Duodenal mucosa (tissue), 2 donors: ENCODE data around the gene MAGI2.
"Not testable (repeated sequence)": the region's sequence is repeated elsewhere in the genome, so short reads cannot be mapped to it uniquely, and the experiment has no call there.

Experiments used
- H3K27ac ChIP-seq: one replicate; pipeline ENCODE4 v1.7.0; 2013; ENCODE audit warnings: low read depth, low read length
- H3K27me3 ChIP-seq, 2 donors: one replicate each; pipeline ENCODE4 v1.7.0; 2013; ENCODE audit warnings: low read length in 2 of 2, control low read depth in 1 of 2; ENCODE audit not compliant: insufficient read depth in 2 of 2, control insufficient read depth in 1 of 2
- H3K36me3 ChIP-seq, 2 donors: one replicate each; pipeline ENCODE4 v1.7.0; 2013; ENCODE audit warnings: low read length in 2 of 2, control low read depth in 1 of 2; ENCODE audit not compliant: insufficient read depth in 2 of 2, control insufficient read depth in 1 of 2
- H3K4me1 ChIP-seq, 2 donors: one replicate each; pipeline ENCODE4 v1.7.0; 2013; ENCODE audit warnings: low read length in 2 of 2, control low read depth in 1 of 2; ENCODE audit not compliant: insufficient read depth in 2 of 2, control insufficient read depth in 1 of 2
- H3K4me3 ChIP-seq, 2 donors: one replicate each; pipeline ENCODE4 v1.7.0; 2013; ENCODE audit warnings: low read length in 2 of 2, low read depth in 1 of 2
- H3K9ac ChIP-seq, 2 donors: one replicate each; pipeline ENCODE4 v1.7.0; 2013; ENCODE audit warnings: low read length in 2 of 2, low read depth in 1 of 2
- H3K9me3 ChIP-seq, 2 donors: one replicate each; pipeline ENCODE4 v1.7.0; 2013; ENCODE audit warnings: low read length in 2 of 2, control low read depth in 1 of 2; ENCODE audit not compliant: control insufficient read depth in 1 of 2

Gene MAGI2

GRCh38 chr7:79096361-79096805 lies 357.1 kb downstream of the MAGI2 start:
- no peaks in the 10 kb centered on the region for H3K9me3 ChIP-seq
- no peak overlapping the region for H3K9ac ChIP-seq
- H3K36me3 ChIP-seq = no peaks in the 10 kb centered on the region
- no peak overlapping the region for H3K27ac ChIP-seq
- H3K4me3 ChIP-seq = no peak overlapping the region
- H3K4me1 ChIP-seq = no peaks in the 10 kb centered on the region
- no peaks in the 10 kb centered on the region for H3K27me3 ChIP-seq

DNA sequence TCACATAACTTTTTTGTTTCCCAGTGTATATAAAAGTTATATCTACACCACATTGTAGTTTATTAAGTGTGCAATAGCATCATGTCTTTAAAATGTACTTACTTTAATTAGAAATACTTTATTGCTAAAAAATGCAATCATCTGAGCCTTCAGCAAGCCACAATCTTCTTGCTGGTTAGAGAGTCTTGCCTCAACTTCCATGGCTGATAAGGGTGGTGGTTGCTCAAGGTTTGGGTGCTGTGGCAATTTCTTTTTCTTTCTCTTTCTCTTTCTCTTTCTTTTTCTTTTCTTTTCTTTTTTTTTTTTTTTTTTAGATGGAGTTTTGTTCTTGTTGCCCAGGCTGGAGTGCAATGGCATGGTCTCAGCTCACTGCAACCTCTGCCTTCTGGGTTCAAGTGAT lies 360.0 kb downstream of the MAGI2 start:
- Histone ChIP-seq H3K36me3 (no peaks in the 10 kb centered on the region), H3K27me3 (no peaks in the 10 kb centered on the region), H3K9ac (no peak overlapping the region), H3K4me1 (no peaks in the 10 kb centered on the region), H3K27ac (no peak overlapping the region), H3K4me3 (no peak overlapping the region), H3K9me3 (no peaks in the 10 kb centered on the region)

DNA sequence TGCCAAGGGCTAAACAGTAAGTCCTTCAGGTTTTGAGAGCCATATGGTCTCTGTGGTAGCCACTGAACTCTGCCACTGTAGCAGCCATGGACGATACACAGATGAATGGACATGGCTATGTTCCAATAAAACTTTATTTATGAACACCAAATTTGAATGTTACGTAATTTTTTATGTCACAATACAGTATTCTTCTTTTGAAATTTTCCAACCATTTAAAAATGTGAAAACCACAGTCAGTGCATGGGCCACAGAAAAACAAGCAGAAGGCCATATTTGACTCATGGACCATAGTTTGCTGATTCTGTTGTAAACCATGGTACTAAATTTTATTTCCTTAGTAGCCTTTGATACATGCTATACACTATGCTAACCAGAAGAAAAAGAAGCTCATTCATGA lies 361.8 kb downstream of the MAGI2 start:
- H3K36me3 ChIP-seq = no peaks in the 10 kb centered on the region
- H3K9me3 ChIP-seq = no peaks in the 10 kb centered on the region
- no peak overlapping the region for H3K9ac ChIP-seq
- no peaks in the 10 kb centered on the region for H3K4me1 ChIP-seq
- no peaks in the 10 kb centered on the region for H3K27me3 ChIP-seq
- no peak overlapping the region for H3K4me3 ChIP-seq
- H3K27ac ChIP-seq = no peak overlapping the region

- Histone ChIP-seq H3K36me3 (no peaks in the 10 kb centered on the region), H3K4me1 (no peaks in the 10 kb centered on the region), H3K9ac (no peak overlapping the region), H3K4me3 (no peak overlapping the region), H3K27me3 (no peaks in the 10 kb centered on the region), H3K9me3 (no peaks in the 10 kb centered on the region), H3K27ac (no peak overlapping the region)
These were observed 362.5 kb downstream of the MAGI2 start for GRCh38 chr7:79091011-79091410.

GRCh38 chr7:79090543-79090942 lies 362.9 kb downstream of the MAGI2 start:
- no peaks in the 10 kb centered on the region for H3K36me3 ChIP-seq
- no peaks in the 10 kb centered on the region for H3K27me3 ChIP-seq
- H3K27ac ChIP-seq = no peak overlapping the region
- no peaks in the 10 kb centered on the region for H3K9me3 ChIP-seq
- H3K4me3 ChIP-seq = no peak overlapping the region
- H3K9ac ChIP-seq = no peak overlapping the region
- no peaks in the 10 kb centered on the region for H3K4me1 ChIP-seq

- Histone ChIP-seq H3K4me1 (no peaks in the 10 kb centered on the region), H3K27ac (no peak overlapping the region), H3K9me3 (no peaks in the 10 kb centered on the region), H3K4me3 (no peak overlapping the region), H3K9ac (no peak overlapping the region), H3K36me3 (no peaks in the 10 kb centered on the region), H3K27me3 (no peaks in the 10 kb centered on the region)
These were observed 369.0 kb downstream of the MAGI2 start for GRCh38 chr7:79084423-79084822.

DNA sequence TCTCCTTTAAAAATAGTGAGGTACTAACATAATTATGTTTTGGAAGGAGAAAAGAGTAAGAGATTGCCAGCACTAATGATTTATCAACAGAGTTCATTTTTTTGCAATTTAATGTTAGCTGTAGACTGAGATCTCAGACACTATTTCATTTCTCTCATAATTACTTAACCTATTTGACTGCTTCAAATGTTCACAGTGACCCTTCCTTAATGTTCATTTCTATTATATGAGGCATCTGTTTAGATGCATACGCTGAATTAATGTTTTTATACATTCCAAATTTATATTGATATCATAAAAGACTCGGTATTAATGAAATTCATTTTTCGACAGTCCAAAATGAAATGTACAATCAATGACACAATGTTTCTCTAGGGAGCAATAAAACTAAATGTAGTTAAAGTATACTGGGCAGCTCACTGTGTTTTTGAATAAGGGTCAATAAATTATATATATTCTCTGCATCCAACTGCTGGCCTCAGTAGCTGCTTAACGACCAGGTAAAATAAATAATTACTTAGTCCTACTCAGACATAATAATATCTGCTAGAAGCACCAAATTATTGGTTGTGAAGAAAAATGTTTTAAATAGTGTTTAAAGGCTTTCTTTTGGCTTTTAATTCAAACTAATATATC lies 373.4 kb downstream of the MAGI2 start:
- Histone ChIP-seq H3K9ac (no peak overlapping the region), H3K27me3 (no peaks in the 10 kb centered on the region), H3K4me3 (no peak overlapping the region), H3K36me3 (no peaks in the 10 kb centered on the region), H3K27ac (no peak overlapping the region), H3K9me3 (no peaks in the 10 kb centered on the region), H3K4me1 (no peaks in the 10 kb centered on the region)

DNA sequence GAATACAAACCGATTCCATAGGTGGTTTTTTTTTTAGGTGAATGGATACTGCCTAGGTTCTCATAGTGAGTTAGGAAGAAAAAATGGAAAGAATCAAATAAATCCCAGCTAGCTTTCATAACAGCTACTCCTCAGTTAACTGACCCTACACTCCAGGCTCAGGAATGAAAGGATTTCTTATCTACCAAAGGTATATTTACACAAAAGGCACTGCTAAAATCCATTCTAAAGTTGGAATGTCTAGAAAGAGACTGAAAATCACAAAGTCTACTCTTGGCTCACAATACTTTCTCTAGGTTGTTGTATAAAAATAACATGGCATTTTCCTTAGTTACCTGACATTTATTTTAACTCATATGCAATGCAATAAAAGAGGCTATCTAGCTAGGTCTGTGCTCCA lies 375.2 kb downstream of the MAGI2 start:
- no peak overlapping the region for H3K4me3 ChIP-seq
- no peaks in the 10 kb centered on the region for H3K27me3 ChIP-seq
- H3K4me1 ChIP-seq = no peaks in the 10 kb centered on the region
- no peaks in the 10 kb centered on the region for H3K36me3 ChIP-seq
- H3K27ac ChIP-seq = no peak overlapping the region
- no peaks in the 10 kb centered on the region for H3K9me3 ChIP-seq
- H3K9ac ChIP-seq = no peak overlapping the region

DNA sequence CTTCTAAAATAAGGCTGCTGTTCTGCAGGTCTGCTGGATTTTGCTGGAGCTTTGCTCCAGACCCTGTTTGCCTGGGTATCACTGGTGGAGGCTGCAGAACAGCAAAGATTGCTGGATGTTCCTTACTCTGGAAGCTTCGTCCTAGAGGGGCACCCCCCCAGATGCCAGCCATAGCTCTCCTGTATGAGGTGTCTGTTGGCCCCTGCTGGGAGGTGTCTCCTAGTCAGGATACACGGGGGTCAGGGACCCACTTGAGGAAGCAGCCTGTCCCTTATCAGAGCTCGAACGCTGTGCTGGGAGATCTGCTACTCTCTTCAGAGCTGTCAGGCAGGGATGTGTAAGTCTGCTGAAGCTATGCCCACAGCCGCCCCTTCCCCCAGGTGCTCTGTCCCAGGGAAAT lies 382.3 kb downstream of the MAGI2 start:
- H3K9ac ChIP-seq, H3K27me3 ChIP-seq, H3K9me3 ChIP-seq, H3K4me3 ChIP-seq, H3K4me1 ChIP-seq, H3K27ac ChIP-seq, H3K36me3 ChIP-seq: not testable (repeated sequence)

DNA sequence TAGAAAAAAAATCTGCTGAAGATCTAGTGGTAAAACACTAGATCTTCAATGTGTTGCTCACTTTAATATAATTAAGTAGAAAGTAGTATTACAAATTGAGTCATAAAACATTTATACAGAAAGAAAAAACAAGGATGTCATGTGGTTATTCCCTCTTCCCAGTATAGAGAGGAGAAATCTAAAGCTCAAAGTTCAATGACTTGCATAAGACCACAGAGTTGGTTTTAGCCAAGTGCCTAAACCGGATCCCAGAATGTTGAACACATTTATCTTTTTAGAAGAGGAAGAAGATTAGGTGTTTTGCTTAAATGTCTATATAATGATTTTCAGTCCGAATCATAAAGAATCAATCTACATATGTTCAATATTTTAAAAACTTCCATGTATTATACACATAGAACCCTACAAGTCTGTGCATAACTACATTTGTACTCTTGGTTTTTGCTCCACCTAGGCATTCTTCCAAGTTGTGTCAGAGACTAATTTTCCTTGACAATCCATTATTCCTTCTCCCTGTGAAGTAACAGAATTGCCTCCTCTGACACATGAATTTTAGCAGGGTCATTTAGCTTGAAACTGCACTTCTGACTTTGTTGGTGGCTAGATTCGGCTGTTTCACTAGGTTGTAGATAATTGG lies 389.2 kb downstream of the MAGI2 start:
- Histone ChIP-seq H3K4me1 (no peaks in the 10 kb centered on the region), H3K9me3 (no peaks in the 10 kb centered on the region), H3K27ac (no peak overlapping the region), H3K27me3 (no peaks in the 10 kb centered on the region), H3K9ac (no peak overlapping the region), H3K4me3 (no peak overlapping the region), H3K36me3 (no peaks in the 10 kb centered on the region)
